AG09319 (cell line): ENCODE measurements around the gene NADSYN1.

Source experiments
- DNase-seq: peaks from one replicate; pipeline ENCODE4 v3.0.0-alpha.2; 2010; ENCODE audit warnings: low read depth; ENCODE audit errors: extremely low read depth
- CTCF ChIP-seq: IDR thresholded peaks from 2 replicates; pipeline ENCODE4 v1.5.1; 2011; ENCODE audit warnings: low read depth, mild to moderate bottlenecking, inconsistent platforms, low read length, moderate library complexity

Gene NADSYN1

GRCh38 chr11:71474771-71475483 lies 21.9 kb downstream of the NADSYN1 start:
- no peak for TF ChIP-seq CTCF
- no peak for DNase-seq

- DNase-seq, result no peak
- TF ChIP-seq CTCF, result no peak
Measured at GRCh38 chr11:71476031-71476430, 23.0 kb downstream of the NADSYN1 start.

- DNase-seq, result no peak
- TF ChIP-seq CTCF, result no peak
Measured at GRCh38 chr11:71476926-71477640, 24.1 kb downstream of the NADSYN1 start.

- TF ChIP-seq CTCF, result no peak
- no peak for DNase-seq
Measured at GRCh38 chr11:71477641-71478527, 24.9 kb downstream of the NADSYN1 start.

GRCh38 chr11:71478528-71478840 lies 25.5 kb downstream of the NADSYN1 start:
- DNase-seq, result no peak
- no peak for TF ChIP-seq CTCF

GRCh38 chr11:71481101-71481960 lies 28.3 kb downstream of the NADSYN1 start:
- no peak for DNase-seq
- TF ChIP-seq CTCF, result no peak
